HepG2 (cell line): ENCODE measurements around the gene VSIG10L. TPM values are rescaled to one million over a fixed set of nuclear protein-coding genes. Genes with fewer than 3 reads are reported as not detected.
A peak's percentile ranks its signal among the peaks of the same experiment; 100 is the strongest.

Source experiments
- CEBPB ChIP-seq: IDR thresholded peaks from 2 replicates; pipeline ENCODE4 v1.6.1; 2011; ENCODE audit warnings: low read depth, low read length, improper control_type of control experiment, borderline replicate concordance
- EHMT2 ChIP-seq: fragments of 200-600 bp; sonication (generic); IDR thresholded peaks from 2 replicates; pipeline ENCODE4 v1.7.0; 2017; ENCODE audit warnings: antibody characterized with exemption, low read depth, low read length, borderline replicate concordance
- IKZF4 ChIP-seq: sonication (generic); formaldehyde crosslinking; IDR thresholded peaks from 2 replicates; pipeline ENCODE4 v1.5.1; 2020; ENCODE audit warnings: borderline replicate concordance, mild to moderate bottlenecking, low read depth, missing genetic modification reagents; ENCODE audit errors: not compliant biosample characterization
- MED13 ChIP-seq: sonication (generic); formaldehyde crosslinking; IDR thresholded peaks from 2 replicates; pipeline ENCODE4 v1.5.0; 2020; ENCODE audit warnings: missing genetic modification reagents
- MEIS2 ChIP-seq: sonication (generic); formaldehyde crosslinking; IDR thresholded peaks from 2 replicates; pipeline ENCODE4 v1.9.0; 2021; ENCODE audit warnings: mild to moderate bottlenecking, missing genetic modification reagents
- MLXIP ChIP-seq: sonication (generic); formaldehyde crosslinking; IDR thresholded peaks from 2 replicates; pipeline ENCODE4 v1.9.0; 2021; ENCODE audit warnings: missing genetic modification reagents, borderline replicate concordance
- PRMT3 ChIP-seq: sonication (generic); formaldehyde crosslinking; IDR thresholded peaks from 2 replicates; pipeline ENCODE4 v1.8.1; 2022; ENCODE audit warnings: low read depth, mild to moderate bottlenecking, moderate library complexity, missing genetic modification reagents, borderline replicate concordance
- ZNF841 ChIP-seq: sonication (generic); formaldehyde crosslinking; IDR thresholded peaks from 2 replicates; pipeline ENCODE4 v1.8.1; 2023; ENCODE audit warnings: missing genetic modification reagents, borderline replicate concordance
- polyA plus RNA-seq, 8 experiments: library from polyadenylated mRNA; depleted of rRNA in 3 of 8; stranded (reverse) in 7 of 8; unstranded in 1 of 8; fragments of >200 nt; fragmentation: Illumina TruSeq in 4 of 8; extraction: Trizol in 4 of 8; gene quantifications; 2 replicates each; pipeline versions ENCODE4 v1.2.1 to v1.2.3, GENCODE V29; 2011 to 2016; ENCODE audit warnings: low read depth in 4 of 8, missing spikeins in 1 of 8, mixed read lengths in 1 of 8; ENCODE audit not compliant: insufficient read depth in 1 of 8
- total RNA-seq, 5 experiments: library from RNA; depleted of rRNA; stranded (reverse); fragments of >200 nt; fragmentation: Illumina TruSeq; extraction: Trizol; gene quantifications; 2 replicates each; pipeline ENCODE4 v1.2.3, GENCODE V29; 2016; ENCODE audit warnings: low read depth in 1 of 5
- TF ChIP-seq, protein P1 (sequence below): sonication (generic); formaldehyde crosslinking; IDR thresholded peaks from 2 replicates; pipeline ENCODE4 v1.4.0; 2020; ENCODE audit warnings: mild to moderate bottlenecking, missing genetic modification reagents, borderline replicate concordance
- TF ChIP-seq, protein P2 (sequence below): IDR thresholded peaks from 2 replicates; pipeline ENCODE4 v1.6.1; 2016; ENCODE audit warnings: missing compliant biosample characterization, missing genetic modification reagents, borderline replicate concordance
- TF ChIP-seq, protein P3 (sequence below): sonication (generic); formaldehyde crosslinking; IDR thresholded peaks from 2 replicates; pipeline ENCODE4 v1.4.0; 2020; ENCODE audit warnings: missing genetic modification reagents
- TF ChIP-seq, protein P4 (sequence below): sonication (generic); formaldehyde crosslinking; IDR thresholded peaks from 2 replicates; pipeline ENCODE4 v1.8.0; 2022; ENCODE audit warnings: mild to moderate bottlenecking, missing genetic modification reagents
- TF ChIP-seq, protein P5 (sequence below): sonication (generic); formaldehyde crosslinking; IDR thresholded peaks from 2 replicates; pipeline ENCODE4 v1.8.1; 2023; ENCODE audit warnings: mild to moderate bottlenecking, missing genetic modification reagents

The VSIG10L gene
- total and polyA plus RNA-seq, 2 of the 13 experiments (the other 11 are each of a cell fraction or from before 2014, with no cell fraction given) = 2.7 to 8.5 TPM

DNA sequence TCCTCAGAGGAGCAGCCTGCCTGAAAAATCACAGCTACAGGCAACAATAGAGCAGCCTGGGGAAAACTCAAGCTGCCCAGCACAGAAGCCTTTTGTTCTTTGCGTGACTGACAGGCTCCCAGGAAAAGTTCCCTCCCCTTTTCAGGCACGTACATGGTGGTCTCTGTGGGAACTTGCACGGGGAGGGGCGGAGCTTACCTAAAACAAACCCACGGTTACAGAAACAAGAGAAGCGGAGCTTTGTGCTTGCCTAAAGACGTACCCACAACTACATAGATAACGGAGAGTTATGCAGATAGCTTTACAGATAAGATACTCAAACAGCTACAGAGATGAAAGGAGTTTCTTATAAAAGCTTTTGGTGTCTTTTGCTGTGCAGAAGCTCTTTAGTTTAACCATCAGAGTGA lies 12.8 kb upstream of the VSIG10L start (continued):
- TF ChIP-seq, protein P1, sequence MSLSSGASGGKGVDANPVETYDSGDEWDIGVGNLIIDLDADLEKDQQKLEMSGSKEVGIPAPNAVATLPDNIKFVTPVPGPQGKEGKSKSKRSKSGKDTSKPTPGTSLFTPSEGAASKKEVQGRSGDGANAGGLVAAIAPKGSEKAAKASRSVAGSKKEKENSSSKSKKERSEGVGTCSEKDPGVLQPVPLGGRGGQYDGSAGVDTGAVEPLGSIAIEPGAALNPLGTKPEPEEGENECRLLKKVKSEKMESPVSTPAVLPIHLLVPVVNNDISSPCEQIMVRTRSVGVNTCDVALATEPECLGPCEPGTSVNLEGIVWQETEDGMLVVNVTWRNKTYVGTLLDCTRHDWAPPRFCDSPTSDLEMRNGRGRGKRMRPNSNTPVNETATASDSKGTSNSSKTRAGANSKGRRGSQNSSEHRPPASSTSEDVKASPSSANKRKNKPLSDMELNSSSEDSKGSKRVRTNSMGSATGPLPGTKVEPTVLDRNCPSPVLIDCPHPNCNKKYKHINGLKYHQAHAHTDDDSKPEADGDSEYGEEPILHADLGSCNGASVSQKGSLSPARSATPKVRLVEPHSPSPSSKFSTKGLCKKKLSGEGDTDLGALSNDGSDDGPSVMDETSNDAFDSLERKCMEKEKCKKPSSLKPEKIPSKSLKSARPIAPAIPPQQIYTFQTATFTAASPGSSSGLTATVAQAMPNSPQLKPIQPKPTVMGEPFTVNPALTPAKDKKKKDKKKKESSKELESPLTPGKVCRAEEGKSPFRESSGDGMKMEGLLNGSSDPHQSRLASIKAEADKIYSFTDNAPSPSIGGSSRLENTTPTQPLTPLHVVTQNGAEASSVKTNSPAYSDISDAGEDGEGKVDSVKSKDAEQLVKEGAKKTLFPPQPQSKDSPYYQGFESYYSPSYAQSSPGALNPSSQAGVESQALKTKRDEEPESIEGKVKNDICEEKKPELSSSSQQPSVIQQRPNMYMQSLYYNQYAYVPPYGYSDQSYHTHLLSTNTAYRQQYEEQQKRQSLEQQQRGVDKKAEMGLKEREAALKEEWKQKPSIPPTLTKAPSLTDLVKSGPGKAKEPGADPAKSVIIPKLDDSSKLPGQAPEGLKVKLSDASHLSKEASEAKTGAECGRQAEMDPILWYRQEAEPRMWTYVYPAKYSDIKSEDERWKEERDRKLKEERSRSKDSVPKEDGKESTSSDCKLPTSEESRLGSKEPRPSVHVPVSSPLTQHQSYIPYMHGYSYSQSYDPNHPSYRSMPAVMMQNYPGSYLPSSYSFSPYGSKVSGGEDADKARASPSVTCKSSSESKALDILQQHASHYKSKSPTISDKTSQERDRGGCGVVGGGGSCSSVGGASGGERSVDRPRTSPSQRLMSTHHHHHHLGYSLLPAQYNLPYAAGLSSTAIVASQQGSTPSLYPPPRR = peak; percentile 81; the same call in 1 of the 2 replicates
- TF ChIP-seq IKZF4 (CRISPR knock-in tag) = no peak
- TF ChIP-seq, protein P2, sequence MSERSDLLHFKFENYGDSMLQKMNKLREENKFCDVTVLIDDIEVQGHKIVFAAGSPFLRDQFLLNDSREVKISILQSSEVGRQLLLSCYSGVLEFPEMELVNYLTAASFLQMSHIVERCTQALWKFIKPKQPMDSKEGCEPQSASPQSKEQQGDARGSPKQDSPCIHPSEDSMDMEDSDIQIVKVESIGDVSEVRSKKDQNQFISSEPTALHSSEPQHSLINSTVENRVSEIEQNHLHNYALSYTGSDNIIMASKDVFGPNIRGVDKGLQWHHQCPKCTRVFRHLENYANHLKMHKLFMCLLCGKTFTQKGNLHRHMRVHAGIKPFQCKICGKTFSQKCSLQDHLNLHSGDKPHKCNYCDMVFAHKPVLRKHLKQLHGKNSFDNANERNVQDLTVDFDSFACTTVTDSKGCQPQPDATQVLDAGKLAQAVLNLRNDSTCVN (CRISPR knock-in tag) = no peak
- no peak for TF ChIP-seq EHMT2
- peak; percentile 86; the same call in 1 of the 2 replicates for TF ChIP-seq MEIS2 (CRISPR knock-in tag)
- TF ChIP-seq, protein P3, sequence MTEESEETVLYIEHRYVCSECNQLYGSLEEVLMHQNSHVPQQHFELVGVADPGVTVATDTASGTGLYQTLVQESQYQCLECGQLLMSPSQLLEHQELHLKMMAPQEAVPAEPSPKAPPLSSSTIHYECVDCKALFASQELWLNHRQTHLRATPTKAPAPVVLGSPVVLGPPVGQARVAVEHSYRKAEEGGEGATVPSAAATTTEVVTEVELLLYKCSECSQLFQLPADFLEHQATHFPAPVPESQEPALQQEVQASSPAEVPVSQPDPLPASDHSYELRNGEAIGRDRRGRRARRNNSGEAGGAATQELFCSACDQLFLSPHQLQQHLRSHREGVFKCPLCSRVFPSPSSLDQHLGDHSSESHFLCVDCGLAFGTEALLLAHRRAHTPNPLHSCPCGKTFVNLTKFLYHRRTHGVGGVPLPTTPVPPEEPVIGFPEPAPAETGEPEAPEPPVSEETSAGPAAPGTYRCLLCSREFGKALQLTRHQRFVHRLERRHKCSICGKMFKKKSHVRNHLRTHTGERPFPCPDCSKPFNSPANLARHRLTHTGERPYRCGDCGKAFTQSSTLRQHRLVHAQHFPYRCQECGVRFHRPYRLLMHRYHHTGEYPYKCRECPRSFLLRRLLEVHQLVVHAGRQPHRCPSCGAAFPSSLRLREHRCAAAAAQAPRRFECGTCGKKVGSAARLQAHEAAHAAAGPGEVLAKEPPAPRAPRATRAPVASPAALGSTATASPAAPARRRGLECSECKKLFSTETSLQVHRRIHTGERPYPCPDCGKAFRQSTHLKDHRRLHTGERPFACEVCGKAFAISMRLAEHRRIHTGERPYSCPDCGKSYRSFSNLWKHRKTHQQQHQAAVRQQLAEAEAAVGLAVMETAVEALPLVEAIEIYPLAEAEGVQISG (CRISPR knock-in tag) = no peak
- no peak for TF ChIP-seq ZNF841
- TF ChIP-seq PRMT3 (CRISPR knock-in tag) = no peak
- TF ChIP-seq, protein P4, sequence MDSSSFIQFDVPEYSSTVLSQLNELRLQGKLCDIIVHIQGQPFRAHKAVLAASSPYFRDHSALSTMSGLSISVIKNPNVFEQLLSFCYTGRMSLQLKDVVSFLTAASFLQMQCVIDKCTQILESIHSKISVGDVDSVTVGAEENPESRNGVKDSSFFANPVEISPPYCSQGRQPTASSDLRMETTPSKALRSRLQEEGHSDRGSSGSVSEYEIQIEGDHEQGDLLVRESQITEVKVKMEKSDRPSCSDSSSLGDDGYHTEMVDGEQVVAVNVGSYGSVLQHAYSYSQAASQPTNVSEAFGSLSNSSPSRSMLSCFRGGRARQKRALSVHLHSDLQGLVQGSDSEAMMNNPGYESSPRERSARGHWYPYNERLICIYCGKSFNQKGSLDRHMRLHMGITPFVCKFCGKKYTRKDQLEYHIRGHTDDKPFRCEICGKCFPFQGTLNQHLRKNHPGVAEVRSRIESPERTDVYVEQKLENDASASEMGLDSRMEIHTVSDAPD = no peak; the same call in 1 of the 2 replicates
- no peak for TF ChIP-seq CEBPB
- TF ChIP-seq MLXIP (CRISPR knock-in tag) = no peak
- TF ChIP-seq, protein P5, sequence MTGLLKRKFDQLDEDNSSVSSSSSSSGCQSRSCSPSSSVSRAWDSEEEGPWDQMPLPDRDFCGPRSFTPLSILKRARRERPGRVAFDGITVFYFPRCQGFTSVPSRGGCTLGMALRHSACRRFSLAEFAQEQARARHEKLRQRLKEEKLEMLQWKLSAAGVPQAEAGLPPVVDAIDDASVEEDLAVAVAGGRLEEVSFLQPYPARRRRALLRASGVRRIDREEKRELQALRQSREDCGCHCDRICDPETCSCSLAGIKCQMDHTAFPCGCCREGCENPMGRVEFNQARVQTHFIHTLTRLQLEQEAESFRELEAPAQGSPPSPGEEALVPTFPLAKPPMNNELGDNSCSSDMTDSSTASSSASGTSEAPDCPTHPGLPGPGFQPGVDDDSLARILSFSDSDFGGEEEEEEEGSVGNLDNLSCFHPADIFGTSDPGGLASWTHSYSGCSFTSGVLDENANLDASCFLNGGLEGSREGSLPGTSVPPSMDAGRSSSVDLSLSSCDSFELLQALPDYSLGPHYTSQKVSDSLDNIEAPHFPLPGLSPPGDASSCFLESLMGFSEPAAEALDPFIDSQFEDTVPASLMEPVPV (CRISPR knock-in tag) = no peak
- peak; percentile 58; the same call in 1 of the 2 replicates for TF ChIP-seq MED13 (CRISPR knock-in tag)
